GM11168 (cell line): Measurements from ENCODE around the gene DAZAP1.

Source experiments
- in situ Hi-C: fragments of 300-500 bp; cut with MboI; formaldehyde crosslinking; loops from one replicate; pipeline ENCODE4 v1.12.0; 2022; ENCODE audit warnings: low sequenced_read_pairs; ENCODE audit not compliant: unreplicated experiment

The DAZAP1 gene

GRCh38 chr19:1374250-1374577 lies 33.2 kb upstream of the DAZAP1 start:
- in situ Hi-C loops, result loop anchor here (5.0 kb wide), 1 partner anchor 82 kb away; no protein-coding TSS in a partner anchor

- in situ Hi-C loops, result no loop called here
These were observed 31.0 kb upstream of the DAZAP1 start for GRCh38 chr19:1376415-1376805.

- in situ Hi-C loops, result no loop called here
These were observed 30.0 kb upstream of the DAZAP1 start for GRCh38 chr19:1377176-1377964.

- in situ Hi-C loops, result no loop called here
These were observed 29.2 kb upstream of the DAZAP1 start for GRCh38 chr19:1377965-1378785.

GRCh38 chr19:1379126-1379905 lies 28.1 kb upstream of the DAZAP1 start:
- in situ Hi-C loops, result no loop called here

GRCh38 chr19:1379961-1380489 lies 27.4 kb upstream of the DAZAP1 start:
- in situ Hi-C loops, result no loop called here

- in situ Hi-C loops, result no loop called here
These were observed 25.1 kb upstream of the DAZAP1 start for GRCh38 chr19:1382250-1382649.

GRCh38 chr19:1383017-1383311 lies 24.4 kb upstream of the DAZAP1 start:
- in situ Hi-C loops, result no loop called here

GRCh38 chr19:1383312-1384084 lies 23.9 kb upstream of the DAZAP1 start, which contains the start of gene NDUFS7:
NDUFS7 (plus strand) TSS chr19:1383907; CDS start chr19:1383927, 20 bp downstream.
- in situ Hi-C loops, result no loop called here

- in situ Hi-C loops, result no loop called here
These were observed 23.3 kb upstream of the DAZAP1 start for GRCh38 chr19:1384085-1384462.

- in situ Hi-C loops, result no loop called here
These were observed 22.8 kb upstream of the DAZAP1 start for GRCh38 chr19:1384478-1385110.

GRCh38 chr19:1385816-1386215 lies 21.6 kb upstream of the DAZAP1 start:
- in situ Hi-C loops, result no loop called here

GRCh38 chr19:1386945-1387683 lies 20.3 kb upstream of the DAZAP1 start:
- in situ Hi-C loops, result no loop called here

GRCh38 chr19:1387684-1388636 lies 19.4 kb upstream of the DAZAP1 start:
- in situ Hi-C loops, result no loop called here

GRCh38 chr19:1388637-1389026 lies 18.8 kb upstream of the DAZAP1 start:
- in situ Hi-C loops, result no loop called here

GRCh38 chr19:1389033-1389940 lies 18.1 kb upstream of the DAZAP1 start:
- in situ Hi-C loops, result no loop called here
